H9 (cell line): ENCODE results near the gene KIAA1671. TPM values are rescaled to one million over a fixed set of nuclear protein-coding genes. Genes with fewer than 3 reads are reported as not detected.
A peak's percentile ranks its signal among the peaks of the same experiment; 100 is the strongest.

Experiments
- DNase-seq: peaks from one replicate; pipeline ENCODE4 v3.0.0-alpha.2; 2017
- H2AFZ ChIP-seq: one replicate; pipeline ENCODE4 v1.6.1; 2013; ENCODE audit warnings: mild to moderate bottlenecking, low read length, control low read depth, moderate library complexity
- H2AK5ac ChIP-seq: 2 replicates; pipeline ENCODE4 v1.6.1; 2013; ENCODE audit warnings: low read length, control low read depth, mixed read lengths; ENCODE audit not compliant: insufficient read length
- H2BK120ac ChIP-seq: one replicate; pipeline ENCODE4 v1.6.1; 2013; ENCODE audit warnings: low read depth, mild to moderate bottlenecking, low read length, control low read depth, inconsistent platforms; ENCODE audit not compliant: poor library complexity, severe bottlenecking
- H2BK12ac ChIP-seq: 2 replicates; pipeline ENCODE4 v1.6.1; 2013; ENCODE audit warnings: low read length, control low read depth, mixed read lengths, low read depth; ENCODE audit not compliant: insufficient read length
- H2BK15ac ChIP-seq: 2 replicates; pipeline ENCODE4 v1.6.1; 2013; ENCODE audit warnings: low read depth, low read length, control low read depth
- H2BK20ac ChIP-seq: one replicate; pipeline ENCODE4 v1.6.1; 2013; ENCODE audit warnings: low read depth, mild to moderate bottlenecking, low read length, control low read depth, inconsistent platforms; ENCODE audit not compliant: poor library complexity, severe bottlenecking
- H2BK5ac ChIP-seq: 2 replicates; pipeline ENCODE4 v1.6.1; 2013; ENCODE audit warnings: low read length, control low read depth, mixed read lengths; ENCODE audit not compliant: insufficient read length
- H3K14ac ChIP-seq: 2 replicates; pipeline ENCODE4 v1.6.1; 2013; ENCODE audit warnings: low read length, control low read depth; ENCODE audit not compliant: insufficient read depth
- H3K18ac ChIP-seq: 2 replicates; pipeline ENCODE4 v1.6.1; 2013; ENCODE audit warnings: low read depth, mild to moderate bottlenecking, mixed read lengths, low read length, control low read depth; ENCODE audit not compliant: insufficient read length
- H3K23ac ChIP-seq: 2 replicates; pipeline ENCODE4 v1.6.1; 2013; ENCODE audit warnings: low read length, control low read depth, mixed read lengths, low read depth; ENCODE audit not compliant: insufficient read length
- H3K23me2 ChIP-seq: 2 replicates; pipeline ENCODE4 v1.6.1; 2013; ENCODE audit warnings: low read depth, mild to moderate bottlenecking, mixed read lengths, low read length, control low read depth; ENCODE audit not compliant: insufficient read length, poor library complexity, severe bottlenecking
- H3K27ac ChIP-seq: 2 replicates; pipeline ENCODE4 v1.5.1; 2013; ENCODE audit warnings: low read length, control low read depth, mixed read lengths, low read depth; ENCODE audit not compliant: insufficient read length
- H3K27me3 ChIP-seq: 2 replicates; pipeline ENCODE4 v1.6.1; 2013; ENCODE audit warnings: low read length, control low read depth, inconsistent platforms; ENCODE audit not compliant: insufficient read depth
- H3K4ac ChIP-seq: 2 replicates; pipeline ENCODE4 v1.6.1; 2013; ENCODE audit warnings: low read depth, mild to moderate bottlenecking, control low read depth, inconsistent platforms, low read length, moderate library complexity
- H3K4me1 ChIP-seq: 2 replicates; pipeline ENCODE4 v1.6.1; 2013; ENCODE audit warnings: low read length, control low read depth, inconsistent platforms; ENCODE audit not compliant: insufficient read depth
- H3K4me2 ChIP-seq: 2 replicates; pipeline ENCODE4 v1.6.1; 2013; ENCODE audit warnings: low read length, control low read depth, mixed read lengths; ENCODE audit not compliant: insufficient read length, insufficient read depth
- H3K56ac ChIP-seq: 2 replicates; pipeline ENCODE4 v1.6.1; 2013; ENCODE audit warnings: low read depth, mild to moderate bottlenecking, mixed read lengths, low read length, control low read depth; ENCODE audit not compliant: insufficient read length
- H3K79me1 ChIP-seq: 2 replicates; pipeline ENCODE4 v1.6.1; 2013; ENCODE audit warnings: low read depth, mild to moderate bottlenecking, moderate library complexity, low read length, control low read depth, inconsistent platforms; ENCODE audit not compliant: insufficient read depth, poor library complexity, severe bottlenecking
- H3K79me2 ChIP-seq: 2 replicates; pipeline ENCODE4 v1.6.1; 2013; ENCODE audit warnings: low read length, control low read depth, inconsistent platforms; ENCODE audit not compliant: insufficient read depth
- H3K9ac ChIP-seq: 2 replicates; pipeline ENCODE4 v1.6.1; 2013; ENCODE audit warnings: low read length, control low read depth, mixed read lengths; ENCODE audit not compliant: insufficient read length; ENCODE audit errors: extremely low read depth
- H3K9me3 ChIP-seq: one replicate; pipeline ENCODE4 v1.6.1; 2013; ENCODE audit warnings: low read depth, low read length, inconsistent platforms; ENCODE audit not compliant: control insufficient read depth
- H3T11ph ChIP-seq: one replicate; pipeline ENCODE4 v1.6.1; 2013; ENCODE audit warnings: mild to moderate bottlenecking, low read length, control low read depth, inconsistent platforms
- H4K20me1 ChIP-seq: one replicate; pipeline ENCODE4 v1.6.1; 2013; ENCODE audit not compliant: control insufficient read depth, insufficient read length, insufficient read depth
- H4K5ac ChIP-seq: 2 replicates; pipeline ENCODE4 v1.6.1; 2013; ENCODE audit warnings: low read depth, mild to moderate bottlenecking, mixed read lengths, low read length, control low read depth; ENCODE audit not compliant: insufficient read length
- H4K8ac ChIP-seq: replicated peaks from 2 replicates; pipeline ENCODE4 v1.6.1; 2013; ENCODE audit warnings: low read length, control low read depth, mixed read lengths, low read depth; ENCODE audit not compliant: insufficient read length
- H4K91ac ChIP-seq: 2 replicates; pipeline ENCODE4 v1.6.1; 2013; ENCODE audit warnings: low read depth, mild to moderate bottlenecking, moderate library complexity, mixed read lengths, low read length, control low read depth; ENCODE audit not compliant: insufficient read length
- H3K27ac Mint-ChIP-seq, 3 experiments: 2 replicates in 2 of 3; 3 replicates in 1 of 3; pipeline ENCODE4 v1.8.0; 2020 to 2021; ENCODE audit warnings: mixed read lengths in 3 of 3, mild to moderate bottlenecking in 1 of 3, moderate library complexity in 1 of 3
- H3K27me3 Mint-ChIP-seq: 2 replicates; pipeline ENCODE4 v1.8.0; 2021; ENCODE audit warnings: low read depth, mild to moderate bottlenecking, moderate library complexity, mixed read lengths
- H3K36me3 Mint-ChIP-seq, 3 experiments: 2 replicates in 2 of 3; 3 replicates in 1 of 3; pipeline ENCODE4 v1.8.0; 2020 to 2021; ENCODE audit warnings: low read depth in 3 of 3, mixed read lengths in 3 of 3; ENCODE audit not compliant: insufficient read depth in 1 of 3
- H3K4me1 Mint-ChIP-seq, 2 experiments: 2 replicates each; pipeline ENCODE4 v1.8.0; 2020; ENCODE audit warnings: mixed read lengths in 2 of 2
- H3K4me3 Mint-ChIP-seq, 2 experiments: 2 replicates in 1 of 2; 3 replicates in 1 of 2; pipeline ENCODE4 v1.8.0; 2020 to 2021; ENCODE audit warnings: mild to moderate bottlenecking in 2 of 2, mixed read lengths in 2 of 2, moderate library complexity in 1 of 2
- H3K9me3 Mint-ChIP-seq, 2 experiments: 2 replicates in 1 of 2; 3 replicates in 1 of 2; pipeline ENCODE4 v1.8.0; 2020; ENCODE audit warnings: mild to moderate bottlenecking in 2 of 2, mixed read lengths in 2 of 2, moderate library complexity in 1 of 2
- CTCF ChIP-seq: fragments of 200-600 bp; sonication (generic); conservative IDR thresholded peaks from 3 replicates; pipeline ENCODE4 v1.8.0; 2021; ENCODE audit warnings: antibody characterized with exemption, mild to moderate bottlenecking
- WGBS: extraction: QIAGEN DNeasy Blood & Tissue Kit; methylation state at CpG from one replicate; pipeline ENCODE4 v1.1.7; 2013; ENCODE audit warnings: missing lambda C conversion rate, low lambda C conversion rate, mixed read lengths; ENCODE audit not compliant: insufficient read length; ENCODE audit errors: extremely low coverage; 5-methylcytosine and 5-hydroxymethylcytosine counted together
- total RNA-seq: library from RNA; stranded (reverse); gene quantifications from 2 replicates; pipeline ENCODE4 v1.2.1, GENCODE V29; 2021

Gene KIAA1671
- total RNA-seq, 1 experiment from 2014 or later: 22.6 TPM

GRCh38 chr22:24992946-24993345, 40.4 kb downstream of the KIAA1671 start:
- Histone ChIP-seq H2BK15ac (no peak overlapping the region), H4K5ac (no peak overlapping the region), H3K18ac (no peak overlapping the region), H3K23ac (no peak overlapping the region), H3K4me1 (peaks cover 11% of the 10 kb centered on the region; the same call in 1 of the 2 replicates), H2AFZ (no peak overlapping the region), H3K23me2 (no peaks in the 10 kb centered on the region), H3K9ac (no peak overlapping the region), H3K4ac (no peak overlapping the region), H3K79me1 (no peaks in the 10 kb centered on the region), H3K4me2 (no peak overlapping the region), H2BK12ac (no peak overlapping the region), H2AK5ac (no peak overlapping the region), H3K79me2 (peaks cover 2% of the 10 kb centered on the region; the same call in 1 of the 2 replicates), H2BK5ac (no peak overlapping the region), H3K14ac (no peak overlapping the region), H3K27ac (no peak overlapping the region), H4K20me1 (no peaks in the 10 kb centered on the region), H4K8ac (no peak overlapping the region), H2BK20ac (no peak overlapping the region), H2BK120ac (no peak overlapping the region), H3K56ac (no peak overlapping the region), H3T11ph (no peak overlapping the region), H4K91ac (no peak overlapping the region), H3K27me3 (no peaks in the 10 kb centered on the region), H3K9me3 (no peaks in the 10 kb centered on the region)
- H3K36me3 Mint-ChIP-seq: peaks cover 0 to 6% (median 0%) of the 10 kb centered on the region in 3 experiments; a peak in 2 of 7 replicates
- TF ChIP-seq CTCF: no peak
- H3K4me1 Mint-ChIP-seq: peaks cover 48 to 49% of the 10 kb centered on the region in 2 experiments
- WGBS: no CpG with 5 or more reads among the region's 7 CpGs
- no peak overlapping the region for H3K4me3 Mint-ChIP-seq
- DNase-seq: no peak
- H3K9me3 Mint-ChIP-seq: no peaks in the 10 kb centered on the region
- 0 out of 7 replicates have a peak overlapping the region, but pooled peaks of 1 of the 3 experiments have one; percentile 7 for H3K27ac Mint-ChIP-seq
- no peaks in the 10 kb centered on the region for H3K27me3 Mint-ChIP-seq
